ENCODE measurements around the gene SARDH.

DNA sequence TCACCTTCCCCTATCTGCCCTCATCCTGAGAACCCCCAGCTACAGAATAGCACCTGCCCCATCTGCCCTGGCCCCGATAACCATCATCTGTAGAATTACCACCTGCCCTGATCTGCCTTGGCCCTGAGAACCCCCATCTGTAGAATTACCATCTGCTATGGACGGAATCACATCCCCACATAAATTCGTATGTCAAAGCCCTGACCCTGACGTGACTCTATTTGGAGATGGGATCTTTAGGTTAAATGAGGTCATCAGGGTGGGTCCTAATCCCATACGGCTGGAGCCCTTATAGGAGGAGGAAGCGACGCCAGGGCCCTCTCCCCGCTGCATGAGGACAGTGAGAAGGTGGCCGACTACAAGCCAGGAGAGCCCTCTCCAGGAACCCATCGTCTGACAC, 32.6 kb downstream of the SARDH start:
- TF ChIP-seq, protein P1, sequence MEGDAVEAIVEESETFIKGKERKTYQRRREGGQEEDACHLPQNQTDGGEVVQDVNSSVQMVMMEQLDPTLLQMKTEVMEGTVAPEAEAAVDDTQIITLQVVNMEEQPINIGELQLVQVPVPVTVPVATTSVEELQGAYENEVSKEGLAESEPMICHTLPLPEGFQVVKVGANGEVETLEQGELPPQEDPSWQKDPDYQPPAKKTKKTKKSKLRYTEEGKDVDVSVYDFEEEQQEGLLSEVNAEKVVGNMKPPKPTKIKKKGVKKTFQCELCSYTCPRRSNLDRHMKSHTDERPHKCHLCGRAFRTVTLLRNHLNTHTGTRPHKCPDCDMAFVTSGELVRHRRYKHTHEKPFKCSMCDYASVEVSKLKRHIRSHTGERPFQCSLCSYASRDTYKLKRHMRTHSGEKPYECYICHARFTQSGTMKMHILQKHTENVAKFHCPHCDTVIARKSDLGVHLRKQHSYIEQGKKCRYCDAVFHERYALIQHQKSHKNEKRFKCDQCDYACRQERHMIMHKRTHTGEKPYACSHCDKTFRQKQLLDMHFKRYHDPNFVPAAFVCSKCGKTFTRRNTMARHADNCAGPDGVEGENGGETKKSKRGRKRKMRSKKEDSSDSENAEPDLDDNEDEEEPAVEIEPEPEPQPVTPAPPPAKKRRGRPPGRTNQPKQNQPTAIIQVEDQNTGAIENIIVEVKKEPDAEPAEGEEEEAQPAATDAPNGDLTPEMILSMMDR (IDR thresholded peaks at IDR 0.05; ENCODE audit: low read length), result no peak
- TF ChIP-seq EZH2phosphoT487 (IDR thresholded peaks at IDR 0.05; ENCODE audit: low read length), result no peak
- TF ChIP-seq EZH2 (optimal IDR thresholded peaks at IDR 0.05; ENCODE audit: low read depth, low read length), result no peak
